Endodermal cell (in vitro differentiated cells): Measurements from ENCODE around the gene TMEM26. TPM values are rescaled to one million over a fixed set of nuclear protein-coding genes. Genes with fewer than 3 reads are reported as not detected.

Experiments
- DNase-seq: peaks from one replicate; pipeline ENCODE4 v3.0.0-alpha.2; 2017
- H3K27ac ChIP-seq: 2 replicates; pipeline ENCODE4 v1.5.1; 2013; ENCODE audit warnings: mild to moderate bottlenecking, low read depth, low read length, moderate library complexity
- H3K27me3 ChIP-seq: 2 replicates; pipeline ENCODE4 v1.6.1; 2013; ENCODE audit warnings: mild to moderate bottlenecking, low read length, moderate library complexity; ENCODE audit not compliant: insufficient read depth, control insufficient read depth, poor library complexity, severe bottlenecking
- H3K36me3 ChIP-seq: 2 replicates; pipeline ENCODE4 v1.7.0; 2013; ENCODE audit warnings: mild to moderate bottlenecking, low read length, moderate library complexity; ENCODE audit not compliant: control insufficient read depth, insufficient read depth
- H3K4me1 ChIP-seq: one replicate; pipeline ENCODE4 v1.7.0; 2013; ENCODE audit warnings: low read length; ENCODE audit not compliant: control insufficient read depth, insufficient read depth
- H3K4me3 ChIP-seq: 2 replicates; pipeline ENCODE4 v1.5.1; 2013; ENCODE audit warnings: mild to moderate bottlenecking, low read length, moderate library complexity
- H3K9ac ChIP-seq: 2 replicates; pipeline ENCODE4 v1.6.1; 2013; ENCODE audit warnings: mild to moderate bottlenecking, low read length, moderate library complexity; ENCODE audit not compliant: poor library complexity, severe bottlenecking; ENCODE audit errors: extremely low read depth
- H3K9me3 ChIP-seq: 2 replicates; pipeline ENCODE4 v1.6.1; 2013; ENCODE audit warnings: mild to moderate bottlenecking, low read length, moderate library complexity; ENCODE audit not compliant: control insufficient read depth
- H3K27ac Mint-ChIP-seq: 2 replicates; pipeline ENCODE4 v1.8.0; 2020; ENCODE audit warnings: mixed read lengths
- H3K27me3 Mint-ChIP-seq: 2 replicates; pipeline ENCODE4 v1.8.0; 2021; ENCODE audit warnings: mild to moderate bottlenecking, mixed read lengths; ENCODE audit not compliant: insufficient read depth
- H3K36me3 Mint-ChIP-seq: 2 replicates; pipeline ENCODE4 v1.8.0; 2020; ENCODE audit warnings: low read depth, mixed read lengths
- H3K4me1 Mint-ChIP-seq: 2 replicates; pipeline ENCODE4 v1.8.0; 2020; ENCODE audit warnings: mixed read lengths
- H3K4me3 Mint-ChIP-seq: 2 replicates; pipeline ENCODE4 v1.8.0; 2020; ENCODE audit warnings: mild to moderate bottlenecking, moderate library complexity, mixed read lengths
- H3K9me3 Mint-ChIP-seq: 2 replicates; pipeline ENCODE4 v1.8.0; 2020; ENCODE audit warnings: mild to moderate bottlenecking, mixed read lengths
- CTCF ChIP-seq: fragments of 200-600 bp; sonication (generic); conservative IDR thresholded peaks from 2 replicates; pipeline ENCODE4 v1.5.0; 2021; ENCODE audit warnings: antibody characterized with exemption, mild to moderate bottlenecking
- WGBS, 2 experiments: methylation state at CpG; one replicate each; pipeline versions ENCODE4 v1.1.5 to v1.1.7; 2013; ENCODE audit warnings: missing lambda C conversion rate in 2 of 2, mixed read lengths in 1 of 2; ENCODE audit not compliant: insufficient coverage in 1 of 2, insufficient read length in 1 of 2; 5-methylcytosine and 5-hydroxymethylcytosine counted together
- total RNA-seq, 2 donors: library from RNA; stranded (reverse); fragmentation: NEBNext Ultra II Directional in 1 of 2; extraction: Animal tissue kit (Norgen Biotek cat#: 25700) in 1 of 2; gene quantifications; 2 replicates in 1 of 2; 3 replicates in 1 of 2; pipeline ENCODE4 v1.2.1, GENCODE V29; 2021

Gene TMEM26
- total RNA-seq, 2 donors from 2014 or later = 0.13 TPM

- no peak for DNase-seq
- Histone ChIP-seq H3K27me3 (no peaks in the 10 kb centered on the region), H3K4me3 (no peak overlapping the region), H3K9me3 (no peaks in the 10 kb centered on the region), H3K27ac (no peak overlapping the region), H3K9ac (no peak overlapping the region), H3K36me3 (no peaks in the 10 kb centered on the region), H3K4me1 (no peaks in the 10 kb centered on the region)
- H3K36me3 Mint-ChIP-seq = no peaks in the 10 kb centered on the region
- no peaks in the 10 kb centered on the region for H3K27me3 Mint-ChIP-seq
- H3K4me3 Mint-ChIP-seq = no peak overlapping the region
- no peak overlapping the region for H3K27ac Mint-ChIP-seq
- no peak for TF ChIP-seq CTCF
- WGBS, 2 experiments = 78 to 87% methylated on average over 5 of the region's 5 CpGs
- no peaks in the 10 kb centered on the region for H3K4me1 Mint-ChIP-seq
- no peaks in the 10 kb centered on the region for H3K9me3 Mint-ChIP-seq
Observed at GRCh38 chr10:61472090-61472674, 19.0 kb upstream of the TMEM26 start.

- Mint-ChIP-seq H3K36me3 (no peaks in the 10 kb centered on the region), H3K4me1 (no peaks in the 10 kb centered on the region), H3K27ac (no peak overlapping the region), H3K9me3 (no peaks in the 10 kb centered on the region), H3K4me3 (no peak overlapping the region), H3K27me3 (no peaks in the 10 kb centered on the region)
- no peak overlapping the region for H3K9ac ChIP-seq
- 92 to 100% methylated on average over 1 to 2 of the region's 2 CpGs for whole genome bisulfite sequencing, 2 experiments
- no peak overlapping the region for H3K4me3 ChIP-seq
- H3K4me1 ChIP-seq = no peaks in the 10 kb centered on the region
- no peaks in the 10 kb centered on the region for H3K36me3 ChIP-seq
- H3K9me3 ChIP-seq = no peaks in the 10 kb centered on the region
- no peaks in the 10 kb centered on the region for H3K27me3 ChIP-seq
- no peak for TF ChIP-seq CTCF
- DNase-seq = no peak
- H3K27ac ChIP-seq = no peak overlapping the region
Observed at GRCh38 chr10:61471491-61471890, 18.3 kb upstream of the TMEM26 start.

GRCh38 chr10:61470740-61471139 is 17.6 kb upstream of the TMEM26 start:
- DNase-seq = no peak
- H3K4me3 Mint-ChIP-seq = no peak overlapping the region
- Histone ChIP-seq H3K9ac (no peak overlapping the region), H3K27ac (no peak overlapping the region), H3K4me3 (no peak overlapping the region), H3K36me3 (no peaks in the 10 kb centered on the region), H3K27me3 (no peaks in the 10 kb centered on the region), H3K9me3 (no peaks in the 10 kb centered on the region), H3K4me1 (no peaks in the 10 kb centered on the region)
- WGBS, 2 experiments = 80 to 99% methylated on average over 1 to 2 of the region's 2 CpGs
- no peak overlapping the region for H3K27ac Mint-ChIP-seq
- no peaks in the 10 kb centered on the region for H3K27me3 Mint-ChIP-seq
- no peaks in the 10 kb centered on the region for H3K9me3 Mint-ChIP-seq
- no peaks in the 10 kb centered on the region for H3K4me1 Mint-ChIP-seq
- no peaks in the 10 kb centered on the region for H3K36me3 Mint-ChIP-seq
- TF ChIP-seq CTCF = no peak
